GM12892 (cell line): ENCODE measurements around the gene OTULIN.

Experiments used
- POLR2AphosphoS5 ChIP-seq: IDR thresholded peaks from 2 replicates; pipeline ENCODE4 v1.6.1; 2011; ENCODE audit warnings: low read depth, low read length, control low read depth
- TAF1 ChIP-seq: IDR thresholded peaks from 2 replicates; pipeline ENCODE4 v1.6.1; 2011; ENCODE audit warnings: low read depth, mild to moderate bottlenecking, control low read depth, low read length, borderline replicate concordance

DNA sequence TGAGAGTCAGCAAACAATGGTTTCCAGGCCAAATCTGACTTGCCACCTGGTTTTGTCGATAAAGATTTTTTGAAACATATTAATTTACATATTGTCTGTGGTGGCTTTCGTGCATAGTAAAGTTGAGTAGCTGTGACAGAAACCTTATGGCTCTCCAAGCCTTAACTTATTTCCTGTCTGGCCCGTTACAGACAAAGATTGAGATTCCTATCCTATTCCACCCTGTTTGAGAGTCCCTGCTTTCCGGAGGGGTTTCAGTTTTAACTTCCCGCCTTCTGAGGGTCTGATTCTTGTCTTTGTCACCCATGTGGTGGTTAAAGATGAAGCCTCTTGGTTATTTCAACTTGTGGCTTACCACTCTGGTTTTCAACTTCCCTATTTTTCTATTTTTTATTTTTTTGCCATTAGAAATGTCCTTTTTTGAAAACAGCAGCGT, 11.4 kb downstream of the OTULIN start:
- TF ChIP-seq POLR2AphosphoS5 (no peak), TAF1 (no peak)
